CD4-positive, CD25-positive, alpha-beta regulatory T cell (primary cell): ENCODE results near the gene VAPB. TPM values are rescaled to one million over a fixed set of nuclear protein-coding genes. Genes with fewer than 3 reads are reported as not detected.

Experiments used
- ATAC-seq, 2 donors: fragments of 150-1000 bp; cut with Tn5 transposase; one replicate each; pipeline ENCODE4 v1.10.0; 2021; ENCODE audit warnings: low read depth in 2 of 2, moderate number of reproducible peaks in 2 of 2, moderate library complexity in 1 of 2
- DNase-seq, 3 donors: peaks; one replicate each; pipeline versions ENCODE4 v3.0.0 to v3.0.0-alpha.2; 2012 to 2022; ENCODE audit warnings: mixed read lengths in 1 of 3
- H3K27ac ChIP-seq: one replicate; pipeline ENCODE4 v1.7.0; 2013; ENCODE audit warnings: mild to moderate bottlenecking, low read length; ENCODE audit not compliant: insufficient read depth, poor library complexity, severe bottlenecking
- H3K27me3 ChIP-seq: one replicate; pipeline ENCODE4 v1.7.0; 2013; ENCODE audit warnings: low read length; ENCODE audit not compliant: control insufficient read depth, insufficient read depth
- H3K36me3 ChIP-seq: one replicate; pipeline ENCODE4 v1.7.0; 2013; ENCODE audit warnings: mild to moderate bottlenecking, low read length, moderate library complexity; ENCODE audit not compliant: control insufficient read depth, insufficient read depth
- H3K4me1 ChIP-seq: 2 replicates; pipeline ENCODE4 v1.7.0; 2013; ENCODE audit warnings: mild to moderate bottlenecking, low read length; ENCODE audit not compliant: insufficient read depth, control insufficient read depth, poor library complexity, severe bottlenecking
- H3K4me3 ChIP-seq: one replicate; pipeline ENCODE4 v1.7.0; 2013; ENCODE audit warnings: low read depth, mild to moderate bottlenecking, low read length, moderate library complexity
- H3K9me3 ChIP-seq, 2 experiments: 1 replicate in 1 of 2; 2 replicates in 1 of 2; pipeline ENCODE4 v1.7.0; 2013; ENCODE audit warnings: low read length in 2 of 2, mild to moderate bottlenecking in 1 of 2, moderate library complexity in 1 of 2; ENCODE audit not compliant: control insufficient read depth in 2 of 2
- H3K27ac Mint-ChIP-seq, 3 donors: one replicate each; pipeline ENCODE4 v1.8.0; 2020 to 2022; ENCODE audit warnings: mild to moderate bottlenecking in 3 of 3, mixed read lengths in 3 of 3, moderate library complexity in 2 of 3
- H3K27me3 Mint-ChIP-seq: one replicate; pipeline ENCODE4 v1.8.0; 2022; ENCODE audit warnings: mild to moderate bottlenecking, mixed read lengths
- H3K36me3 Mint-ChIP-seq: one replicate; pipeline ENCODE4 v1.8.0; 2020; ENCODE audit warnings: mixed read lengths
- H3K4me1 Mint-ChIP-seq, 4 donors: one replicate each; pipeline ENCODE4 v1.8.0; 2020 to 2022; ENCODE audit warnings: mixed read lengths in 4 of 4, mild to moderate bottlenecking in 1 of 4
- H3K4me3 Mint-ChIP-seq, 4 donors: one replicate each; pipeline ENCODE4 v1.8.0; 2020 to 2022; ENCODE audit warnings: mild to moderate bottlenecking in 4 of 4, mixed read lengths in 4 of 4, moderate library complexity in 3 of 4
- H3K9me3 Mint-ChIP-seq, 7 donors: one replicate each; pipeline ENCODE4 v1.8.0; 2020 to 2022; ENCODE audit warnings: mixed read lengths in 7 of 7, mild to moderate bottlenecking in 3 of 7, moderate library complexity in 2 of 7
- polyA plus RNA-seq, 4 donors: library from polyadenylated mRNA; unstranded; fragments of 300-500 nt; fragmentation: Illumina TruSeq; gene quantifications; one replicate each; pipeline ENCODE4 v1.2.3, GENCODE V29; 2021
- total RNA-seq: library from RNA; stranded (reverse); gene quantifications from one replicate; pipeline ENCODE4 v1.2.3, GENCODE V29; 2022

VAPB gene
- total and polyA plus RNA-seq, 5 donors from 2014 or later, result 18.9 to 25.7 (median 21.9) TPM

- H3K4me1 ChIP-seq, result no peaks in the 10 kb centered on the region
- no peaks in the 10 kb centered on the region for H3K27me3 Mint-ChIP-seq
- H3K27ac Mint-ChIP-seq, result no peak overlapping the region
- H3K4me1 Mint-ChIP-seq, result peaks cover 3 to 14% (median 5%) of the 10 kb centered on the region in 4 donors
- peaks cover 0 to 4% (median under 1%) of the 10 kb centered on the region in 7 donors for H3K9me3 Mint-ChIP-seq
- H3K27ac ChIP-seq, result no peak overlapping the region
- peaks cover 37% of the 10 kb centered on the region for H3K36me3 Mint-ChIP-seq
- no peaks in the 10 kb centered on the region for H3K27me3 ChIP-seq
- DNase-seq (no peak), ATAC-seq (no peak)
- no peak overlapping the region for H3K4me3 ChIP-seq
- peaks cover 34% of the 10 kb centered on the region for H3K36me3 ChIP-seq
- no peaks in the 10 kb centered on the region for H3K9me3 ChIP-seq
- no peak overlapping the region for H3K4me3 Mint-ChIP-seq
Measured at GRCh38 chr20:58449681-58450221, 60.7 kb downstream of the VAPB start.

GRCh38 chr20:58450254-58450653 is 61.2 kb downstream of the VAPB start:
- Histone ChIP-seq H3K4me3 (no peak overlapping the region), H3K4me1 (no peaks in the 10 kb centered on the region), H3K27me3 (no peaks in the 10 kb centered on the region), H3K9me3 (no peaks in the 10 kb centered on the region), H3K36me3 (peaks cover 29% of the 10 kb centered on the region), H3K27ac (no peak overlapping the region)
- no peak for DNase-seq
- Mint-ChIP-seq H3K27me3 (no peaks in the 10 kb centered on the region), H3K9me3 (peaks cover 0 to 4% (median 2%) of the 10 kb centered on the region in 7 donors), H3K4me1 (peaks cover 2 to 14% (median 4%) of the 10 kb centered on the region in 4 donors), H3K36me3 (peaks cover 34% of the 10 kb centered on the region), H3K4me3 (no peak overlapping the region), H3K27ac (peak overlapping the region in 1 of 3 donors; percentile 70)
- no peak for ATAC-seq

GRCh38 chr20:58452667-58453255 is 63.7 kb downstream of the VAPB start:
- Mint-ChIP-seq H3K27me3 (no peaks in the 10 kb centered on the region), H3K4me1 (peaks cover 0 to 8% (median under 1%) of the 10 kb centered on the region in 4 donors), H3K36me3 (peaks cover 30% of the 10 kb centered on the region), H3K9me3 (peaks cover 0 to 4% (median 2%) of the 10 kb centered on the region in 7 donors), H3K4me3 (no peak overlapping the region), H3K27ac (peak overlapping the region in 2 of 3 donors; percentile 2 to 52)
- DNase-seq (no peak), ATAC-seq (no peak)
- H3K36me3 ChIP-seq, result peaks cover 10% of the 10 kb centered on the region
- H3K4me3 ChIP-seq, result no peak overlapping the region
- no peak overlapping the region for H3K27ac ChIP-seq
- H3K27me3 ChIP-seq, result no peaks in the 10 kb centered on the region
- H3K4me1 ChIP-seq, result no peaks in the 10 kb centered on the region
- no peaks in the 10 kb centered on the region for H3K9me3 ChIP-seq

- Mint-ChIP-seq H3K4me1 (peaks cover 0 to 8% (median under 1%) of the 10 kb centered on the region in 4 donors), H3K27me3 (no peaks in the 10 kb centered on the region), H3K36me3 (peaks cover 26% of the 10 kb centered on the region), H3K9me3 (peaks cover 0 to 4% (median 2%) of the 10 kb centered on the region in 7 donors), H3K27ac (peak overlapping the region in 1 of 3 donors; percentile 49), H3K4me3 (no peak overlapping the region)
- H3K27ac ChIP-seq, result no peak overlapping the region
- no peak overlapping the region for H3K4me3 ChIP-seq
- ATAC-seq (no peak), DNase-seq (no peak)
- no peaks in the 10 kb centered on the region for H3K4me1 ChIP-seq
- H3K36me3 ChIP-seq, result peaks cover 5% of the 10 kb centered on the region
- no peaks in the 10 kb centered on the region for H3K9me3 ChIP-seq
- no peaks in the 10 kb centered on the region for H3K27me3 ChIP-seq
Measured at GRCh38 chr20:58453391-58453790, 64.4 kb downstream of the VAPB start.

- no peak for ATAC-seq
- H3K9me3 Mint-ChIP-seq, result peaks cover 0 to 4% (median 2%) of the 10 kb centered on the region in 7 donors
- H3K36me3 Mint-ChIP-seq, result peaks cover 29% of the 10 kb centered on the region
- no peaks in the 10 kb centered on the region for H3K27me3 ChIP-seq
- no peak overlapping the region for H3K27ac ChIP-seq
- peaks cover 4% of the 10 kb centered on the region for H3K36me3 ChIP-seq
- H3K27ac Mint-ChIP-seq, result no peak overlapping the region
- no peak overlapping the region for H3K4me3 ChIP-seq
- peaks cover 0 to 8% (median under 1%) of the 10 kb centered on the region in 4 donors for H3K4me1 Mint-ChIP-seq
- no peaks in the 10 kb centered on the region for H3K27me3 Mint-ChIP-seq
- no peaks in the 10 kb centered on the region for H3K9me3 ChIP-seq
- no peaks in the 10 kb centered on the region for H3K4me1 ChIP-seq
- DNase-seq, result no peak
- no peak overlapping the region for H3K4me3 Mint-ChIP-seq
Measured at GRCh38 chr20:58454460-58454859, 65.4 kb downstream of the VAPB start.

- H3K4me3 Mint-ChIP-seq, result no peak overlapping the region
- H3K27ac ChIP-seq, result no peak overlapping the region
- ATAC-seq (no peak), DNase-seq (no peak)
- no peaks in the 10 kb centered on the region for H3K27me3 Mint-ChIP-seq
- no peaks in the 10 kb centered on the region for H3K36me3 ChIP-seq
- peaks cover 0 to 2% (median 0%) of the 10 kb centered on the region in 4 donors for H3K4me1 Mint-ChIP-seq
- no peak overlapping the region for H3K27ac Mint-ChIP-seq
- H3K4me3 ChIP-seq, result no peak overlapping the region
- H3K36me3 Mint-ChIP-seq, result peaks cover 20% of the 10 kb centered on the region
- no peaks in the 10 kb centered on the region for H3K27me3 ChIP-seq
- no peaks in the 10 kb centered on the region for H3K4me1 ChIP-seq
- H3K9me3 Mint-ChIP-seq, result peaks cover 0 to 4% (median 2%) of the 10 kb centered on the region in 7 donors
- no peaks in the 10 kb centered on the region for H3K9me3 ChIP-seq
Measured at GRCh38 chr20:58457083-58457695, 68.2 kb downstream of the VAPB start.

- Histone ChIP-seq H3K9me3 (no peaks in the 10 kb centered on the region), H3K36me3 (no peaks in the 10 kb centered on the region), H3K4me1 (no peaks in the 10 kb centered on the region), H3K27me3 (no peaks in the 10 kb centered on the region), H3K4me3 (no peak overlapping the region), H3K27ac (no peak overlapping the region)
- peaks cover 16% of the 10 kb centered on the region for H3K36me3 Mint-ChIP-seq
- H3K4me3 Mint-ChIP-seq, result no peak overlapping the region
- H3K9me3 Mint-ChIP-seq, result peaks cover 0 to 4% (median 2%) of the 10 kb centered on the region in 7 donors
- no peaks in the 10 kb centered on the region for H3K27me3 Mint-ChIP-seq
- DNase-seq, result no peak
- peaks cover 0 to 2% (median 0%) of the 10 kb centered on the region in 4 donors for H3K4me1 Mint-ChIP-seq
- H3K27ac Mint-ChIP-seq, result no peak overlapping the region
- ATAC-seq, result no peak
Measured at GRCh38 chr20:58458342-58459057, 69.5 kb downstream of the VAPB start.
